AG09319 (cell line): ENCODE data around the gene XYLT1.

ENCODE experiments used
- DNase-seq: peaks from one replicate; pipeline ENCODE4 v3.0.0-alpha.2; 2010; ENCODE audit warnings: low read depth; ENCODE audit errors: extremely low read depth
- TF ChIP-seq, protein P1 (sequence below): IDR thresholded peaks from 2 replicates; pipeline ENCODE4 v1.5.1; 2011; ENCODE audit warnings: low read depth, mild to moderate bottlenecking, inconsistent platforms, low read length, moderate library complexity

Gene XYLT1

DNA sequence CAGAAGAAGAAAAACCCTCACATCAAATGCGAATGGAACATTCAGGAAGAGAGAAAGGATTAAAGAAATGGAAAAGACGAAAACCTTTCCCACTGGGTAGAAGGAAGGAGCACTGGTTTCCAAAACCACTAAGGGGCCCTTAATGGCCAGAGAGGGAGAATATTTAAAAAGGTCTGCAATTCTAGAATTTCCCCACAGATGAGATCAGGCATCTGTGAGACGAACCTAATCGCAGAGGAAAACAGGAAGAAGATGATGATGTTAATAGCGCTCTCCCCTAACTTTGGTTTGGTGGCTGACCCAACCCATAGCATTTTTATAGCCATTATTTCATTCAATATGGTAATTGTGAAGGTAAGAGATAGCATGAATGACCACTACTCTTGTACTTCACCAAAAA, 32.8 kb downstream of the XYLT1 start:
- DNase-seq = no peak
- TF ChIP-seq, protein P1, sequence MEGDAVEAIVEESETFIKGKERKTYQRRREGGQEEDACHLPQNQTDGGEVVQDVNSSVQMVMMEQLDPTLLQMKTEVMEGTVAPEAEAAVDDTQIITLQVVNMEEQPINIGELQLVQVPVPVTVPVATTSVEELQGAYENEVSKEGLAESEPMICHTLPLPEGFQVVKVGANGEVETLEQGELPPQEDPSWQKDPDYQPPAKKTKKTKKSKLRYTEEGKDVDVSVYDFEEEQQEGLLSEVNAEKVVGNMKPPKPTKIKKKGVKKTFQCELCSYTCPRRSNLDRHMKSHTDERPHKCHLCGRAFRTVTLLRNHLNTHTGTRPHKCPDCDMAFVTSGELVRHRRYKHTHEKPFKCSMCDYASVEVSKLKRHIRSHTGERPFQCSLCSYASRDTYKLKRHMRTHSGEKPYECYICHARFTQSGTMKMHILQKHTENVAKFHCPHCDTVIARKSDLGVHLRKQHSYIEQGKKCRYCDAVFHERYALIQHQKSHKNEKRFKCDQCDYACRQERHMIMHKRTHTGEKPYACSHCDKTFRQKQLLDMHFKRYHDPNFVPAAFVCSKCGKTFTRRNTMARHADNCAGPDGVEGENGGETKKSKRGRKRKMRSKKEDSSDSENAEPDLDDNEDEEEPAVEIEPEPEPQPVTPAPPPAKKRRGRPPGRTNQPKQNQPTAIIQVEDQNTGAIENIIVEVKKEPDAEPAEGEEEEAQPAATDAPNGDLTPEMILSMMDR = no peak

DNA sequence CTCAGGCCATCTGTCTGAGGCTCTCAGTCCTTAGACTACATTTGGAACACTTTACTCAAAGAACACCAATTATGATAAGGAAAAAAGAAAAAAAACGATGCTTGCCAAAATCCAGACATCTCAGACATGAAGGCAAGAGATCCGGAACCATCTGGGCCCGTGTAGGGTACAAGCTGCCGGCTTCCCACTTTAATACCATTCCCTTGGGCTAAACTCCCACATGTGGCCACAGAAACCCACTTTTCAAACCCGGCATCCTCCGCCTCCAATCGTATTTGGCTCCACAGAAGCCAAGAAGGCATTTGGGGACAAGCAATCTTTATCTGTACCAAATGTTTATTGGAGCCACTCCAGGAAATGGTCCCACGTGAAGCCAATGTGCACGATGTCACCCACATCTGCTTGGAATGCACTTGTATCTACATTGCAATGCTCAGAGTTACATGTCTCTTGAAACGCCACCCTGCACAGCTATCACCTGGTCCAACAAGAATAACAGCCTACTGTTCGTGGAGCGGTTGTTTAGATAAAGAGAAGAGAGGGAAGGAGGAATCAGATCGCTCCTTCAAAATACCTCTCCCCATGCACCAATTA, 33.5 kb downstream of the XYLT1 start:
- DNase-seq = no peak
- TF ChIP-seq, protein P1 = no peak

DNA sequence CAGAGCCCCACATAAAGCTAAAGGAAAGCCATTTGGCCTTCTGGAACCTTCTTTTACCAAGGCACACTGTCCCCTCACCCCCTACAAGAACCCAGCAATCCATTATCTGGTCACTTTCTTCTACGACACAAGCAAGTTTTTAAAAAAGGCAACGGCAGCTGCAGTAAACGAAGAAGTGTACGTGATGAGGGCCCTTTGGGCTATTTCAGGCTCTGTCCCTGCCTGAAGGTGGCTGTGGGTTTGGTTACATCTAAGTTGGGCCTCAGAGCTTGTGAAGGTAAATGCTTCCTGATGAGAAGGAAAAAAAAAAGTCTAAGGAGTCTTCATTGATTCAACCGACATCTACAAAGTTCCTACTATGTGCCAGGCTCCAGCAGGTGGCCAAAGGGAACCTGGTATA, 35.4 kb downstream of the XYLT1 start:
- TF ChIP-seq, protein P1 = no peak
- DNase-seq = no peak

DNA sequence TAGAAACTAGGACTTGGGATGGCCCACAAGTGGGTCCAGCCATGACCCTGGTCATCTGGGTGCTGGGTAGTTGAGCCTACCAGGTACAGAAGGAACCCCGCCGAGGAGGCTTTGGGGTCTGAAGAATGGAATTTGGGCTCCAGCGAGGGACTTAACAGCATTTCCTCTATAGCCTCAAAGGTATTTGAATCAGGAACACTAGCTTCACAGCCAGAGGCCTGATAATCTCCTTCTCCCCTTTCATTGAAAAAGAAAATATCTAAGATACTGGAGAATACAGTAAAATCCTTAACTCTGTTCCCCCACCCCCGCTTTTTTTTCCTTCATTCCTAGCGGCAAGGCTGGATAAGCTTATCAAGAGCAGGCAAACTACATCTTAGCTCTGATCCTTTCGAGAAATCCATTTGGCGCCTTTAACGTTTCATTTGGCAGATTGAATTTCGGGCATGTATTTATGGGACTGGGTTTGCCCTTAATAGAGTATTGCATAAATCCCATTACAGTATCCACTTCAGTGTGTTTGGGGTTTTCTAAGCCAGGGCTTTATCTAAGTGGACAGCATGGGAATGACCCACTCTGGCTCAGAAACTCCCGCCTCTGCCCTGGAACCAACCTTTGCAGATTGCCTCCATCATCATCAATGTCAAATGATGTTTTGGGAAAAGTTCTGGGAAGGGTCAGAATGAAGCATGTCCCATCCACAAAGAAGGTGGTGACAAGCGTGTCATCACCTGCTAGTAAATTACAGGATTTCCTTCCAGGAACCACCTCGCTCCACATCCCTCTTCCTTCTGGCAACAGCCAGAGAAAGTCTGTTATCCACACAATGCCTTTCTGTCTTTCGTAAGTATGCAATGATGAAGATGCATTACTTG, 36.9 kb downstream of the XYLT1 start:
- TF ChIP-seq, protein P1 = no peak
- no peak for DNase-seq

DNA sequence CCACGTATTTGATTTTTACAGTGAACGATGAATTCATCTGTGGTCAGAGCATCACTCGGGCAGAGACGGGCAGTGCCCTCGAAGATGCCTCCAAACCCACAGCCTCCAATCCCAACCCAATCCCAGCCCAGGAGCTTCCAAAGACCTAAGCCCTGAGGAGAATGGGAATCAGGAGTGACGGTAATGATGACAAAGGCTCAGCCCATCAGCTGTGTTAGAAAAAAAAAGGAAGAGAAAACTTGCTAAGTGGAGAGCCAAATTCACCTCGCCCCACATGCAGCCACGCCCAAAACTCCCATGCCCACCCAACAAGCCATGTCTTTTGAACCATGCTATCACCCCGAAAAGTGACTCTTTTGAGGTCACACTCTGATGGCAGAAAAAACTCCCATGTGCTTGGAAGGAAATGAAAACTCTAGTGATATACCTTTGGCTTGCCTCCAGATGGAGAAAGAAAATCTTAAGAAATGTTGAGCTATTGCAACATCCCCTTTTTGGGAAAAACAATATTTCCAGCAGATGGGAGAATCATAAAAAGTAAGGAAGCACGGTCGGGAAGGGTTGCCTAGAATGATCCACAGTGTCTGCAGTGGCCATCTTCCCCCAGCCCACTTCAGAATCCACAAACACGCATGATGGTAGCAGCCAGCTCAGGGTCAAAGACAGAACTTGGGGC, 37.7 kb downstream of the XYLT1 start:
- DNase-seq = peak; percentile 39
- TF ChIP-seq, protein P1 = no peak

DNA sequence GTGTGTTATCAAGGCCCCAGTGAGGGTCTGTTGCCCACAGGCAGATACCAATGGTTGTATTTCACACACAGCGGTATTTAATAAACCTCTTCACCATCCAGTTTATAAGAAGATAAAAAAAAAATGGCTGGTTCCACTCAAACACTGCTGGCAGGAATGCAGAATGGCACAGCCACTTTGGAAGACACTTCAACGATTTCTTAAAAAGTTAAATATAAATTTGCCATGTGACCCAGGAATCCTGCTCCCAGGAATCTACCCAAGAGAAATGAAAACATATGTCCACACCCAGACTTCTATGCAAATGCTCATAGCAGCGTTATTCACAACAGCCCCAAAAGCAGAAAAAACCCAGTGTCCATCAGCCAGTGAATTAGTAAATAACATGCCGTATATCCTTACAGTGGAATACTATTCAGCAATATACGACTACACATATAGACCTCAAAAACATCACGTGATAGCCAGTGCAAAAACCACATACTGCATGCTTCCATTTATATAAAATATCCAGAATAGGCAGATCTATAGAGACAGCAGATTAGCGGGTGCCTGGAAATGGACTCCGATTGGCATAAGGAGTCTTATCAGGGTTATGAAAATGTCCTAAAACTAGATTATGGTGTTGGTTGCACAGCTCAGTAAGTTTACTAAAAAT, 38.7 kb downstream of the XYLT1 start:
- DNase-seq = no peak
- TF ChIP-seq, protein P1 = no peak; the same call in 1 of the 2 replicates
